Measurements from ENCODE around the gene SFMBT1.

GRCh38 chr3:52891164-52891563 is 154.7 kb downstream of the SFMBT1 start:
- TF ChIP-seq CTCF (tag by site-specific recombination; IDR thresholded peaks at IDR 0.05) (no peak), ZNF341 (tag by site-specific recombination; IDR thresholded peaks at IDR 0.05; ENCODE audit: low read depth) (no peak)

Data from HEK293 (cell line).